ENCODE data around the gene SLIT1.
A peak's percentile ranks its signal among the peaks of the same experiment; 100 is the strongest.
"Not testable (repeated sequence)": the region's sequence is repeated elsewhere in the genome, so short reads cannot be mapped to it uniquely, and the experiment has no call there.

The SLIT1 gene

GRCh38 chr10:97039538-97040247 is 146.1 kb downstream of the SLIT1 start:
- DNase-seq, result peak; percentile 7

GRCh38 chr10:97038688-97039087 is 147.1 kb downstream of the SLIT1 start:
- DNase-seq, result no peak

DNA sequence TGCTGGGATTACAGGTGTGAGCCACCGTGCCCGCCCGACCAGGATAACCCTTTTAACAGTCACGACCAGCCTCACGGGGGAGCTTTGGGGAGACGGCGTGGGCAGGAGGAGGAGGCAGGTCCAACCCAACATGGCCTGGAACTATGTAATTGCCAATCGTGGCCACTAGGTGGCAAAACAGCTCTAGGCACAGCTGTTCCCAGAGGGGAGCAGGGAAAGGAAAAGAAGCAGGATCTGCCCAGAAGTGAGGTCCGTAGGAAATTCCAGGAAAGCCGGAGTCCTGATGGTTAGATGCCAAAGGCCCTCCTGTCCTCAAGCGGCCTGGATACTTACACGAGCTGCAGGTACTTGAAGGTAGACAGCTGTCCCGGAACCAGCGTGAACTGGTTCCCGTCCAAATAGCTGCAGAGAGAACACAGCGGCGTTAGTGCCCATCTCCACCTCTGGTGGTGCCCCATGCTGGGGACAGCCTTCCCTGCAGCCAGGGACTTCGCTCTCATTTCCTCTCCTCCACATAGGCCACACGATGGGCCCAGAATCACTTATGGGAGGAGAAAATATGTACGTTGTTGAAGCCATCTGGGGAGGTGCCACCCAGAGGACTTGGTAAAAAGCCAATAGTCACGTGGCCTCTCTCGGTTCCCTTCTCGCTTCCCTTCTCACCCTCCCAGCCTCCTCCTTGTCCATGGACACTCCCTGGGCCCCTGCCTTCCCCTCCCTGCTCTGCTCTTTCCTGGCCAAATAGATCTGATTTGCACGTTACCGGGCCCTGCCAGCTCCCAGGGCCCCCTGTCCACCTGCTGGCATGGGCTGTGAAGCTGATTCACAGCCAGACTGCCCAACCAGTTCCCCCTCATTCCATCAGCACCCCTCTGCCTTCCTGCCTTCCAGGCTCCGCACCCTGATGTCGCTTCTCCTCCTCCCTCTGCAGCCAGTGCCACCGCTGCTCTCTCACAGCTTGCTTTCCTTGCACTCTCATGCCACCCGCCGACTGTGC is 148.1 kb downstream of the SLIT1 start:
- DNase-seq, result peak; percentile 83

DNA sequence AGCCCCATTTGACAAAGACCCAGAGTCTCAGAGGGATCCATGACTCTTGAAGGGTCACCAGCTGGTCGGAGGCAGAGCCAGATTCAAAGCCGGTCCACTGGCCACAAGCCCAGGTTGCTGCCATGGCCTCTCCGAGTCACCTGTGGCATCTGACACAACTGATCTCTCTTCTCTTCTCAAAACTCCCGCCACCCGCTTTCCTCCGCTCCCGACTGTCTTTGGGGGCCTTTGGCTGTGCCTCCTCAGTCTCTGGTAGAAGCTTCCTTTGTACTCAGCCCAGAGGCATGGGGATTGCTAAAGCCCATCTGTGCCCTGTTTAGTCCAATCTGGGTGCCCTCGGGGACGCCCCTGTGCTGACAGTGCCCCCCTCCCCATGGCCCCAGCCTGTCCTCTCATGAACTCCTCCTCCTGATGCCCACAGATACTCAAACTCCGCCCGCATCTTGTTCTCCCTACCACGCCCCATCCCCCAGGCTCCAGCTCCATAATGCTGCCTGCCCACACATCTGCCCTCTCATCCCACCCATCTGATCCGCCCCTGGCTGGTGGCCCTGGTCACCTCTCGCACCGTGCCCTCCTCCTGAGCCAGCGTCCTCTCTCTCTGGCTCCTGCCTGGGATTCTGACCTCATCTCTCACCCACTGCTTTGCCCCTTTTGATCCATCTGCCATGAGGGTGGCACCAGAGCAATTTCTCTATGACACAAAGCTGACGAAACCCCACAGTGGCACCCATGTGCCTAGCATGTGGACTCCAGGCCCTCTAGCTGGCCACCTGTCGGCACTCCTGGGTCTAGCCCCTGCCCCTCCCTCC is 150.6 kb downstream of the SLIT1 start:
- no peak for DNase-seq

- DNase-seq, result no peak
These were observed 151.5 kb downstream of the SLIT1 start for GRCh38 chr10:97034301-97034700.

DNA sequence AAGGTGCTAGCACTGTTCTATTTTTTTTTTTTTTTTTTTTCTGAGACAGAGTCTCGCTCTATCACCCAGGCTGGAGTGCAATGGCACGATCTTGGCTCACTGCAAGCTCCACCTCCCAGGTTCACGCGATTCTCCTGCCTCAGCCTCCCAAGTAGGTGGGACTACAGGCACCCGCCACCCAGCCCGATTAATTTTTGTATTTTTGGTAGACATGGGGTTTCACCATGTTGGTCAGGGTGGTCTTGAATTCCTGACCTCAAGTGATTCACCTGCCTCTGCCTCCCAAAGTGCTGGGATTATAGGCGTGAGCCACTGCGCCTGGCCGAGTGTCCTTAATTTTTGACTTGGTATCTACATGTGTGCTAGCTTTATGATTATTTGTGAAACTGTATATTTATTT is 151.9 kb downstream of the SLIT1 start:
- not testable (repeated sequence) for DNase-seq

GRCh38 chr10:97032624-97033023 is 153.1 kb downstream of the SLIT1 start:
- no peak for DNase-seq

DNA sequence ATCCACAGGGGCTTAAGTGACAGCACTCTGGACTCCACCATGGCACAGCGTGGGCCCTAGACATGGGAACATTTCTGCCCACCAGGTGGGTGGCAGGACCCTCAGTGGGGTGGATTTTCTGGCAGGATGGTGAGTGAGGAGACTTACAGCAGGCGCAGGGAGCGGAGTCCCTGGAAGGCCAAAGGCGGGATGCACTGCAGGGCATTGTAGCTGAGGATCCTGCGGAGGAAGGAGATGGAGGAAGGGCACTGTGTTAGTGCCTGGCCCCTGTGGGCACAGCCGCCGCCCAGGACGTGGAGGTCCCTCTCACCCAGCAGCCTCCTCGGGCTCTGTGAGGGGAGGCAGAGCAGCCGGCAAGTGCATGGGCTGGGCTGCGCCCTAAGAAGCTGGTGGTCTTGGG is 154.3 kb downstream of the SLIT1 start:
- DNase-seq, result no peak

GRCh38 chr10:97030894-97031293 is 154.9 kb downstream of the SLIT1 start:
- no peak for DNase-seq

DNA sequence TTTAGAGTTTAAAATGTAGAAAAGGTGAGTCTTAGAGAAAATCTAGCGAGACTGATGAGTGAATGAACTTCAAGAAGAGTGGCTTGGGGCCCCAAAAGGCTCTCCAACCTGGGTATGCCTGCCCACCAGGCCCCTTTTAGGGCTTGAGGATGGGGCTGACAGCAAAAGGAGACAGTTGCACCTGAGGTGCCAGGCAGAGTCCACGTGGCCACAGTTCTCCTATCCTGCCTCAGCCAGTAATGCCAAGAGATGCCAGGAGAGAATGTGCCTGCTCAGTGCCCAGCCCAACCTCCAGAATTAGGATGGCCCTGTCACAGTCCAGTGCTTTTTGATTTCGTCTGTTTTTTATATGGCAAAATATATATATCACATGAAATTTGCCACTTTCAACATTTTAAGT is 156.5 kb downstream of the SLIT1 start:
- DNase-seq, result no peak

- DNase-seq, result no peak
These were observed 157.0 kb downstream of the SLIT1 start for GRCh38 chr10:97028832-97029178.

DNA sequence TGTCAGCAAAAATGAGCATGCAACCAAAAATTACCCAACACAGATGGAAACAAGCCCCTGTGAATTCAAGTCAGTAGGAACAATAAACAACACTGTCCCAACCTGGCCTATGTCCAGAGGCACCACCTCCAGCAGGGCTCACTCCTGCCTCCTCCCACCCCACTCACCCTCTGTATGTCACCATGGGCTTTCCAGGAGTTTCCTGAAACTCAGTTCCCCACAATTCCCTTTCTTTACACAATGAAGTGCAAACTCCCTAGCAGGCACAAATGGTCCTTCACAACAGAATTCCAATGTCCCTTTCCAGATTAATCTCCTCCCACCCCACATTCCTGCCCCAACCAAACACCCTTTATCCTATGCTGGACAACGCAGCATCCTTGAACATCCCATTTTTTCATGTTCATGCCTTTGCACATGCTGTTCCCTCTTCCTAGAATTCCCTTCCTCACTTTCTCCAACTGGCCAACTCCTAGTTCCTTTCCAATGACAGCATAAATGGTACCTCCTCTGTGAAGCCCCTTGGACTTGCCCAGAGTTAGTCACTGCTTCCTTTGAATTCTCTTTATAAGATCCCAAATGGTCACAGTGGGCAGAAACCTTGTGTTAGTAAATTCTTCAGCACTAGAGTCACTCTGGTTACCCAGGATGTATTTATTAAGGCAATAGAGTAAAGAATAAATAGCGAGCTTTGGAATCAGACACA is 157.5 kb downstream of the SLIT1 start:
- no peak for DNase-seq

GRCh38 chr10:97025613-97026242 is 160.0 kb downstream of the SLIT1 start:
- DNase-seq, result peak; percentile 23

DNA sequence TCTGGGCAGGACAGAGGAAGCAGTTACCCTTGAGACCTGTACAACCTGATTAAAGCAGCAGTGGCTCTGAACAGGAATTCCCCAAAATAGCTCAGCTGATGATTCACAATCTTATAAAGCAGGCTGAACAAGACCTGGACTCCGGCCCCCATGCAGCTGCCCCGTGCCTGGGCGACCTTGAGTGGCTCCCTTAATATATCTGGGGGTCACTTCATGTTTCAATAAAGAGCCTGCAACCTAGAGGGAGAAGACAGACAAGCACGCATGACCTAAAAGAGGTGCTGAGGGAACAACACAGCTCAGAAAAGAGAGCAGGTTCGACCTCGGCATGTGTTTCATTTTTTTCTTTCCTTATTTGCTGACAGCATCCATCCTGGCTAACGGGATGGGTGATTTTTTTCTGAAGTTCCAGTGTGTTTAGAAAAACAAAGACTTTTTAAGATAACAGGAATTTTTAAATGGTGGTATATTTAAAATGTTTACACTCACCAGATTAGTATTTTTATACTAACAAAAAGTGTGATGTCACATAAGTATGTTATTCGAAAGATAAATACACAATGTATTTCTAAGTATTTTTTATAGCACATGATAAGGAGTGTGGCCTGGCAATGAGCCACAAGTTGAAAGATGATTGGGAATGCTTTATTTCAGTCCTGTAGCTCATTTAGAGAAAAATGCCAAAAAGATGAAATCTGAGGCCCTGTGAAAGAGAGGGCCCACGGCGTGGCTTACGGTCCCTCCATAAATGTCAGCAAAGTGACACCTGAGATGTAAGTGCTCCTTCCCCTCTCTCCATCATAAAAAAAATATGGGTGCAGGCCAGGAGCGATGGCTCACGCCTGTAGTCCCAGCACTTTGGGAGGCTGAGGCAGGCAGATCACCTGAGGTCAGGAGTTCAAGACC is 161.3 kb downstream of the SLIT1 start:
- DNase-seq, result peak; percentile 20

GRCh38 chr10:97023401-97024167 is 162.2 kb downstream of the SLIT1 start:
- DNase-seq, result peak; percentile 10

- DNase-seq, result no peak
These were observed 163.1 kb downstream of the SLIT1 start for GRCh38 chr10:97022616-97023015.

- peak; percentile 51 for DNase-seq
These were observed 165.0 kb downstream of the SLIT1 start for GRCh38 chr10:97020452-97021400.

DNA sequence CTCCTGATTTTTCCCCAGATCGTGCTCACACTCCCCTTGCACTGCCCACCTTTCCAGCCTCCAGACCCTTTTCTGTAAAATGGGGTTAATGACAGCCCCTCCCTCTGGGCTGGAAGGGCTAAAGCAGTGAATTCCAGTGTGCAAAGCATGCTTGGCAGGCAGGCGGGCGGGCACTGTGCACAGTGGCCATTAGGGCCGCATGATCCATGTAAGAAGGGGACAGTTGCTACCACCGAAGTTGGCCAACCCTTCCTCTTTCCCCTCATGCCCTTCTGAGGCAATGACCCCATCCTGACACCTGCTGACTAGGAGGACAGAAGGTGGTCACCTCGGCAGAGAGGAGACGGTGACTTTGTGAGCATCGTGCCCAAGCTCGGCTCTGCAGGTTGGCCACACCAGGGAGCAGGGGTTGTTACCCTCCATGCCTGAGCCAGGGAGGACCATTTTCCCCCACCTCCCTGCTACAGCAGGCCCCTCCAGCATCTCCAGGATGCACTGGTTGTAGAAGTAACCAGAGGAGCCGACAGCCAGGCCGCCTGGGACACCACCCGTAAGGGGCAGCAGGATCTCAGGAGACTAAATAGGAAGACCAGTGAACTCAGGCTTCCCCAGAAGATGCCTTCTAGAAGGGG is 166.4 kb downstream of the SLIT1 start:
- peak; percentile 9 for DNase-seq
